IPS-NIHi11 (cell line): ENCODE measurements around the gene HIVEP3.

Experiments
- DNase-seq: peaks from one replicate; pipeline ENCODE4 v3.0.0; 2012; ENCODE audit warnings: mixed read lengths, low spot score

HIVEP3 gene

GRCh38 chr1:41648844-41649243 is 269.9 kb downstream of the HIVEP3 start:
- DNase-seq, result no peak

- DNase-seq, result no peak
Measured at GRCh38 chr1:41648230-41648629, 270.5 kb downstream of the HIVEP3 start.

- DNase-seq, result no peak
Measured at GRCh38 chr1:41647221-41648135, 271.2 kb downstream of the HIVEP3 start.

GRCh38 chr1:41646186-41646585 is 272.5 kb downstream of the HIVEP3 start:
- DNase-seq, result no peak

- no peak for DNase-seq
Measured at GRCh38 chr1:41645062-41645461, 273.7 kb downstream of the HIVEP3 start.

GRCh38 chr1:41642922-41643821 is 275.6 kb downstream of the HIVEP3 start:
- DNase-seq, result no peak

GRCh38 chr1:41641941-41642527 is 276.7 kb downstream of the HIVEP3 start:
- DNase-seq, result no peak

GRCh38 chr1:41641475-41641814 is 277.3 kb downstream of the HIVEP3 start:
- no peak for DNase-seq

GRCh38 chr1:41640756-41641474 is 277.8 kb downstream of the HIVEP3 start:
- no peak for DNase-seq

GRCh38 chr1:41640141-41640751 is 278.5 kb downstream of the HIVEP3 start:
- no peak for DNase-seq

- no peak for DNase-seq
Measured at GRCh38 chr1:41639332-41639936, 279.3 kb downstream of the HIVEP3 start.

GRCh38 chr1:41638086-41639024 is 280.4 kb downstream of the HIVEP3 start:
- no peak for DNase-seq

GRCh38 chr1:41637367-41637766 is 281.4 kb downstream of the HIVEP3 start:
- no peak for DNase-seq

GRCh38 chr1:41633764-41634163 is 285.0 kb downstream of the HIVEP3 start:
- no peak for DNase-seq

- DNase-seq, result no peak
Measured at GRCh38 chr1:41632781-41633575, 285.7 kb downstream of the HIVEP3 start.

GRCh38 chr1:41631971-41632370 is 286.8 kb downstream of the HIVEP3 start:
- no peak for DNase-seq

GRCh38 chr1:41631154-41631553 is 287.6 kb downstream of the HIVEP3 start:
- no peak for DNase-seq

- DNase-seq, result no peak
Measured at GRCh38 chr1:41629571-41629970, 289.2 kb downstream of the HIVEP3 start.

GRCh38 chr1:41629141-41629540 is 289.6 kb downstream of the HIVEP3 start:
- DNase-seq, result no peak
